ENCODE data around the gene LYPD6B.

LYPD6B gene

GRCh38 chr2:149047118-149047517 is 8.6 kb downstream of the LYPD6B start:
- DNase-seq: no peak

GRCh38 chr2:149049142-149049541 is 10.6 kb downstream of the LYPD6B start:
- no peak for DNase-seq

GRCh38 chr2:149050188-149050587 is 11.7 kb downstream of the LYPD6B start:
- no peak for DNase-seq

GRCh38 chr2:149055751-149056150 is 17.3 kb downstream of the LYPD6B start:
- no peak for DNase-seq

GRCh38 chr2:149056541-149057255 is 18.2 kb downstream of the LYPD6B start:
- no peak for DNase-seq

GRCh38 chr2:149057401-149057800 is 18.9 kb downstream of the LYPD6B start:
- no peak for DNase-seq

GRCh38 chr2:149058936-149059335 is 20.4 kb downstream of the LYPD6B start:
- no peak for DNase-seq

- DNase-seq: no peak
Measured at GRCh38 chr2:149059822-149060221, 21.3 kb downstream of the LYPD6B start.

GRCh38 chr2:149061133-149061745 is 22.7 kb downstream of the LYPD6B start:
- no peak for DNase-seq

- no peak for DNase-seq
Measured at GRCh38 chr2:149062531-149062930, 24.0 kb downstream of the LYPD6B start.

GRCh38 chr2:149063177-149063576 is 24.7 kb downstream of the LYPD6B start:
- DNase-seq: no peak

- no peak for DNase-seq
Measured at GRCh38 chr2:149064365-149064841, 25.9 kb downstream of the LYPD6B start.

GRCh38 chr2:149064856-149065630 is 26.5 kb downstream of the LYPD6B start:
- DNase-seq: no peak

GRCh38 chr2:149068225-149068995 is 29.9 kb downstream of the LYPD6B start:
- DNase-seq: no peak

- peak; percentile 25 for DNase-seq
Measured at GRCh38 chr2:149068996-149069888, 30.7 kb downstream of the LYPD6B start.

- DNase-seq: no peak
Measured at GRCh38 chr2:149070681-149071320, 32.3 kb downstream of the LYPD6B start.

- no peak for DNase-seq
Measured at GRCh38 chr2:149075105-149075504, 36.6 kb downstream of the LYPD6B start.

- no peak for DNase-seq
Measured at GRCh38 chr2:149075853-149076252, 37.4 kb downstream of the LYPD6B start.

- no peak for DNase-seq
Measured at GRCh38 chr2:149076863-149077412, 38.4 kb downstream of the LYPD6B start.

GRCh38 chr2:149077861-149078260 is 39.4 kb downstream of the LYPD6B start:
- no peak for DNase-seq

GRCh38 chr2:149080099-149080498 is 41.6 kb downstream of the LYPD6B start:
- no peak for DNase-seq
